VCaP (cell line): ENCODE data around the gene CENPA.
A peak's percentile ranks its signal among the peaks of the same experiment; 100 is the strongest.

ENCODE experiments used
- H3K27ac ChIP-seq: fragments of 450-650 bp; 2 replicates; pipeline ENCODE4 v1.5.1; 2017
- TF ChIP-seq, protein P1 (sequence below): fragments of 450-650 bp; conservative IDR thresholded peaks from 2 replicates; pipeline ENCODE4 v1.5.1; 2017; ENCODE audit warnings: mild to moderate bottlenecking, moderate library complexity

CENPA gene

GRCh38 chr2:26770986-26771586 is 14.8 kb upstream of the CENPA start:
- TF ChIP-seq, protein P1, sequence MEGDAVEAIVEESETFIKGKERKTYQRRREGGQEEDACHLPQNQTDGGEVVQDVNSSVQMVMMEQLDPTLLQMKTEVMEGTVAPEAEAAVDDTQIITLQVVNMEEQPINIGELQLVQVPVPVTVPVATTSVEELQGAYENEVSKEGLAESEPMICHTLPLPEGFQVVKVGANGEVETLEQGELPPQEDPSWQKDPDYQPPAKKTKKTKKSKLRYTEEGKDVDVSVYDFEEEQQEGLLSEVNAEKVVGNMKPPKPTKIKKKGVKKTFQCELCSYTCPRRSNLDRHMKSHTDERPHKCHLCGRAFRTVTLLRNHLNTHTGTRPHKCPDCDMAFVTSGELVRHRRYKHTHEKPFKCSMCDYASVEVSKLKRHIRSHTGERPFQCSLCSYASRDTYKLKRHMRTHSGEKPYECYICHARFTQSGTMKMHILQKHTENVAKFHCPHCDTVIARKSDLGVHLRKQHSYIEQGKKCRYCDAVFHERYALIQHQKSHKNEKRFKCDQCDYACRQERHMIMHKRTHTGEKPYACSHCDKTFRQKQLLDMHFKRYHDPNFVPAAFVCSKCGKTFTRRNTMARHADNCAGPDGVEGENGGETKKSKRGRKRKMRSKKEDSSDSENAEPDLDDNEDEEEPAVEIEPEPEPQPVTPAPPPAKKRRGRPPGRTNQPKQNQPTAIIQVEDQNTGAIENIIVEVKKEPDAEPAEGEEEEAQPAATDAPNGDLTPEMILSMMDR, result peak; percentile 27; the same call in 1 of the 2 replicates
- H3K27ac ChIP-seq, result peak overlapping the region; percentile 100

- peak overlapping the region; percentile 100 for H3K27ac ChIP-seq
- TF ChIP-seq, protein P1, result no peak
These were observed 13.5 kb upstream of the CENPA start for GRCh38 chr2:26772064-26773001.

GRCh38 chr2:26776195-26776800 is 9.6 kb upstream of the CENPA start:
- no peak overlapping the region for H3K27ac ChIP-seq
- TF ChIP-seq, protein P1, result no peak

DNA sequence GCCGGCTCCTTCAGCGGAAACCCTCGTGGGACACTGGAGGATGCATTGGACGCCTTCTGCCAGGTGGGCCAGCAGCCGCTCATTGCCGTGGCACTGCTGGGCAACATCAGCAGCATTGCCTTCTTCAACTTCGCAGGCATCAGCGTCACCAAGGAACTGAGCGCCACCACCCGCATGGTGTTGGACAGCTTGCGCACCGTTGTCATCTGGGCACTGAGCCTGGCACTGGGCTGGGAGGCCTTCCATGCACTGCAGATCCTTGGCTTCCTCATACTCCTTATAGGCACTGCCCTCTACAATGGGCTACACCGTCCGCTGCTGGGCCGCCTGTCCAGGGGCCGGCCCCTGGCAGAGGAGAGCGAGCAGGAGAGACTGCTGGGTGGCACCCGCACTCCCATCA is 7.8 kb upstream of the CENPA start:
- TF ChIP-seq, protein P1, result no peak
- H3K27ac ChIP-seq, result no peak overlapping the region

- H3K27ac ChIP-seq, result no peak overlapping the region
- TF ChIP-seq, protein P1, result no peak
These were observed 7.3 kb upstream of the CENPA start for GRCh38 chr2:26778507-26778906.

GRCh38 chr2:26780203-26780760 is 5.6 kb upstream of the CENPA start:
- H3K27ac ChIP-seq, result no peak overlapping the region
- TF ChIP-seq, protein P1, result no peak
